Pons (tissue), 1 donor: ENCODE measurements around the gene CDKN1C.

Experiments
- DNase-seq: peaks from one replicate; pipeline ENCODE4 v3.0.0-alpha.2; 2016; ENCODE audit warnings: low spot score

The CDKN1C gene

DNA sequence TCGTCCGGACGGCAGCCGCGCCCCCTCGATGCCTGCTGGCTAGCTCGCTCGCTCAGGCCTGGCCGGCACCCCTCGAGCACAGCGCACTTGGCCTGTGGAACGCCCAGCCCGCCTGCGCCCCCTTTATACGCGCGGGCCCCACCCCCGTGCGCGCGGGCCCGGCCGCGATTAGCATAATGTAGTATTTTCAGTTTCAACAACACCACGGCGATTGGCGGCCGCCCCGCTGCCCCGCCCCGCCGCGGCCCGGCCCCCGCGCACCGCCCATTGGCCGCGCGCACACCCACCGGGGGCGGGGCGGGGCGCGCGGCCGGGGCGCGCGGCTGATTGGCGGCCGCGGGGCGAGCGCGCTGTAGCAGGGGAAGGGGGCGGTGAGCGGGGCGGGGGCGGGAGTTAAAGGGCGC is at the start of gene CDKN1C:
Gene CDKN1C (minus strand): TSS at position 98 of the 404 bp plus-strand sequence. CDS start 319 bp downstream, outside the sequence.
- DNase-seq: peak; percentile 84

DNA sequence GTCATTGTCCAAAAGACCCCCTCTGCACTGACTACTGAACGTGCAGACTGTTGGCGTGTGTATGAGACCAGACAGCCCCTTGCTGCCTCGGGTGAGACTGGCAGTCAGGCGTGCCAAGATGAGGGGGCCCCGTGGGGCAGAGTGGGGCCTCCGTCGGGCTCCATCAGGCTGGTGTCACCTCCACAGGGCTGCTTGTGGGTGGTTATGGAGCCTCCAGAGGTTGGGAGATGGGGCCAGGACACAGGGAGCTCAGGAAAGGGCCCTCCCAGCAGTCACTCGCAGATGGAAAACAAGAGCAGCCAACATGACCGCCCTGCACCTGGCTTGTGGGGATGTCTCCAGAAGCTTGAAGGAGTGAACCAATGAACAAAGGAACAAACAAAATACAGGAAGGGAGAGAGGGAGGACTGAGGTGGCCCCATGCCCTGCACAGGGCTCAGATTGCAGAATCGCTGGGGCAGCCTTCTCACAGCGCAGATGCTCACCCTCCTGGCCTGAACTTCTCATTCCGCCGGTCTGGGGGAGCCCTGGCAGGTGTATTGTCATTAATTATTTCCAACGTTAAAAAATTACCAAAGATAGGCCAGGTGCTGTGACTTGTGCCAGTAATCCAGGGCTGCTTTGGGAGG is 49.1 kb upstream of the CDKN1C start:
- DNase-seq: no peak

GRCh38 chr11:2934021-2934550 is 48.5 kb upstream of the CDKN1C start:
- DNase-seq: no peak

DNA sequence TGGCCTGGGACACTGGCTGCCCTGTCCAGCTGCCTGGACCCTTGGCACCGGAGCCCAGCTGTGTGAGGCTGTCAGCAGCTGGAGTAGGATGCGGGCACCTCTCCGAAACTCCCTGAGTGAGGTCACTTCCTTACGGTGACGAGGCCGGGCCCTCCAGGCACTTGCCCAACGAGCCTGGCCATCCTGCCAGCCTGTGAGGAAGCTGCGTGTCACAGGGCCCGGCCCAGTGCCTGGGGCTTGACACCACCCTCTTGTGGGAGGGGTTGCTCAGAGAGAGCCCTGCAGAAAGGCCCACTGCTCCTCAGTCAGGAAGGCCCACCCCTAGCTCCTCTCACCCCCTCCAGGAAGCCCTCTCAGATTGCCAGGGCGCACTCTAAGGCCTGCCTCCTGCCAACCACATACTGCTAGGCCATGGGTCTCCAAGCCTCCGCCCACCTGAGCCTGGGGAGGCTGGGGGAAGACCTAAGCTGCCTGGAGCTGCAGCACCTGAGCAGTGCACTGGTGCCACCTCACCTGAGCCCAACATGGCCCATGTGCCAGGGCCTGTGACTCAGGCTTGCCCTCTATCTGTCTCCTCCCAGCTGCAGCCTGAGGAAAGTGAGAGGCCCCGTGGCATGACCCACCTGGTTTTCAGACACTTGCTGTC is 47.9 kb upstream of the CDKN1C start:
- peak; percentile 55 for DNase-seq

DNA sequence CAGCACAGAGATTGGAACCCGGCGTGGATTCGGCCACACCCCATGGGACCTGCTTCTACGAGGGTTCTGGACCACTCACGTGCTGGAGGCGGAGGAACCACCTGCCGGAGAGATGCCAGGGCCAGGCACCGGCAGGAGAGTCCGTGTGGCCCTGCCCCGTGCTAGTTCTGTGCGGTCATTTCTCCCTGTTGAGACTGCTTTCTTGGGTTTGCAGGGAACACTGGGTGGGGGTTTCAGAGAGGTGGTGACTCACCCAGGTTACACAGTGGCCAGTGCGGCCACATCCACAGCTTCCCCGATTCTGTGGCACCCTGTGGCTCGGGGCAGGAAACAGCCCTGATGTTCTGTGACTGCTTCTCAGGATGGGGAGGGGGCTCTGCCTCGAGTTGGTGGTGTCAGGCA is 47.3 kb upstream of the CDKN1C start:
- no peak for DNase-seq

DNA sequence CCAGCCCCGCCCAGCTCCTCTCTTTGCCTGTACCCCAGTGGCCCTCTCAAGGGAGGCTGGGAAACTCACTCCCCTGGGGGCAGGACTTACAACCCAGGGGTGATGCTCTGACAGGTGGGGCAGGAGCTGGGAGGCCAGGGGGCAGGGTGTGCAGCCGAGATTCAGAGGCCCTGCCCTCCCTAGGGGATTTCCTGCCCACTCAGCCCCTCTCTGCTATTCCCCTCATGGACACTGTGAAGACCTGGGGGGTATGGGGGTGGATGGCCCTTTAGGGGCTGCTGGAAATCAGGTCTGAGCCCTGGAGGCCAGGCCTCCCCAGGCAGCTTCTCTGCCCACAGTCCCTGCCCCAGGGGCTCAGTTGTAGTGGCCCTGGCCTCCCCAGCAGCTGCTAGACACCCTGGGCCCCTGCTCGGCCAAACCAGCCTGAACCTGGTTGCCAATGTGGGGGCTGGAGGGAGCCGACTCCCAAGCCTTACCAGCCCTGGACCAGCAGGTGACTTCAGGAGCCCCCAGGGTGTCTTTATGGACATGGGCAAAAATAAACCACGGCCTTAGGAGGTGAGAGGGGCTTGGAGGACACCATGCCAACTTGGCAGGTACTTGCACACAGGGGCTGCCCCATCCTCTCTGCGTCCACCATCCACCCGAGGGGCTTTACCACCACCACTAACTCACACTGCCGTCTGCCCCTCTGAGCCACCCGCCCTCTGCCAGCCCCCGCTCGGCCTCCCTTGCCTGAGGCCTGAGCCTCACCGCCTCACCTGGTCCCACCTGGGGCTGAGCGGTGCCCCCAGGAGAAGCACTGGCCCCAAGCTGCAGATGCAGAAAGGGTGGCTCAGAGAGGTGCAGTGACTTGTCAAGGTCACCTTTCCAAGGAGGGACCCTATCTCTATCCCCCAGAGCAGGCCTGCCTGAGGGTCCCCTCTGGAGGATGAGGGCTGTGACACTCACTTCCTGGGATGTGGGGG is 46.5 kb upstream of the CDKN1C start:
- DNase-seq: no peak

DNA sequence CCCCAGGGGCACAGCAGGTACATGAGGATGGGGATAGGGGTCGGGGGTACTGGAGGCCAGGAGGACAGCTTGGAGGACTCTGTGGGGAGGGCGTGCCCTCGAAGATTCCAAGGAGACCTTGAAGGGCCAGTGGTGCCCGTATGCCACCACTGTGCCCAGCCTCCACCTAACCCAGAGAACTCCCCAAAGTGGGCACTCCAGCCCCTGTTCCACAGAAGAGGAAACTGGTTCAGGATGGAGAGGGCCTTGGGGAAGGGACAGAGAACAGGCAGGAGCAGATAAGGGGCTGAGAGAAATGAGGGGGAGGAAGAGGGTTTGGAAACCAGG is 45.8 kb upstream of the CDKN1C start:
- no peak for DNase-seq

DNA sequence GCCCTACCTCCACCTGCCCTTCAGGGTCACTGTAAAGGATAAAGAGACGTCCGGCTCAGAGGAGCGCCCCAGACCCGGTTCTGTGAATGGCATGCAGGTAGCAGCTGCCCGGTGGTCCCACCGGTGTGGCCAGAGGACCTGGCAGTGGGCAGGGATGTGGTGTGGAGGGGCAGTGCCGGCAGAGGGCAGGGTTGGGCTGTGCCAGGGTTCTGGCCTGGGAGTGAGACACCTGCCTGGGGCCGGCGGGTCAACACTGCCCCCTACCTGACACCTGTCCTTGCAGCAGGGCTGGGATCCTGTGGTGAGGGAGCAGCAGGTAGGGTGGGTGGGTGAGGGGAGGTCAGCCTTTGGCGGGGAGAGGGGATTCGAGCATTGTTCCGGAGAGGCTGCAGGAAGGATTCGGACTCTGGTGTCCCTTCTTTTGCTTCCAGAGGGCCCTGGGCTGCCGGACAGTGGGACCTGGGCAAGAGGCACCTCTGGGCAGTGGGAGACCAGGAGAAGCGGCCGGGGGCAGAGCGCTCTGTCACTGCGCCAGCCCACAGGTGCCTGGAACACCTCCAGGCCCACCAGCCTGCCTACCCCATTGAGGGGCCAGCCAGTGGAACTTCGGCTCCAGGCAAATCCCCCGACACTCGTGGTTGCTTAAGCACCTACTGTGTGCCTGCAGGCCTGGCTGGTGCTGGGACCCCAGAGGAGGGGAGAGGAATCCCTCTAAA is 45.3 kb upstream of the CDKN1C start:
- DNase-seq: no peak

DNA sequence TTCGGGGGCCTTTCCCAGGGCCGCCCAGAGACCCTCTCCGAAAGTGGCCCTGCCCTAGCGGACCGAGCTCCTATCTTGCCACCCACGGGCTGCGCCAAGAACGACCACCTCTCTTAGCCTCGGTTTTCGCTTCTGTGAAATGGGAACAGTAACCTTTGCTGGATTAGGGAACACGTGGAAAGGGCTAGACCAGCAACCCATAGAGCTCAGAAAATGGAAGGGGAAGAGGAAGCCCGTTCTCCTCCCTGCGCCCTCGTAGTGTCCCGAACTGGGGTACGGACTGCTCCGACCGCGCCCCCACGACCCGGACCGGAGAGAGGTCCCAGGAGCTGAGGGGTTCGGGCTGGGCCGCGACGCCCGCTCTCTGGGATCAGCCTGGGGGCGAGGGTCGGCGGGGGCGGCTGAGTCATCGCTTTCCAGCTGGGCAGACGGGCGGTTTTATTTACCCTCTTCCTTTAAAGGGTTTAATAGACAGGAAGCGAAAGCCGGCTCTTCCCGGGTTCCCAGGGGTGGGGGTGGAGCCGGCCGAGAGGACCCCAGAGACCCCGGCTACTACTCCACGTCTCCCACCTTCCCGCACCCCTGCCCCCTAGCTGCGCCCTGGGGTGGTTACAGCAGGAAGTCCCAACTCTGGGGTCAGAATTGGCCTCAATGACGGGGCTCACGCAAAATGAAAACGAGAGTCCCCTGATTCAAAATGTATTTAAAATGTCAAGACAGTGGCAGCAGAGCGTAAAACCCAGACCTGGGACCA is 44.6 kb upstream of the CDKN1C start:
- no peak for DNase-seq

DNA sequence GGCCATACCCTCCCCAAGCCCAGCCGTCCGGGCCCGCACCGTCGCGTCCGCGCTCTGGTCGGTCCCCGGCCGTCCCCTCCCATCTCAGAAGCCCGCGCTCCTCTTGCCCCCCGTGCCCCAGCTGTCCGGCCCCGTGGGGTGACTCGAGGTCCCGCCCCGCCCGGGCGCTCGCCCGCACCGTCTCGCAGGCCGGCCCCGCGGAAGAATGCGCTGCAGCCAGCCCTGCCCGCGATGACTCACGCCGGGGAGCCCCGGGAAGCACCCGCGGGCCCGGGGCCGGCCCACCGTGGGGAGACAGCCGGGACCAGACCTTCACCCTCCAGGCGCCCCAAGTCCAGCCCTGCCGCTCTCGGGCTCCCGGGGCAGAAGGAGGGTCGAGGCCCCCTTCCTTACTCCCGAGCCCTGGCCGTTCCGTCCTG is 44.0 kb upstream of the CDKN1C start:
- no peak for DNase-seq

DNA sequence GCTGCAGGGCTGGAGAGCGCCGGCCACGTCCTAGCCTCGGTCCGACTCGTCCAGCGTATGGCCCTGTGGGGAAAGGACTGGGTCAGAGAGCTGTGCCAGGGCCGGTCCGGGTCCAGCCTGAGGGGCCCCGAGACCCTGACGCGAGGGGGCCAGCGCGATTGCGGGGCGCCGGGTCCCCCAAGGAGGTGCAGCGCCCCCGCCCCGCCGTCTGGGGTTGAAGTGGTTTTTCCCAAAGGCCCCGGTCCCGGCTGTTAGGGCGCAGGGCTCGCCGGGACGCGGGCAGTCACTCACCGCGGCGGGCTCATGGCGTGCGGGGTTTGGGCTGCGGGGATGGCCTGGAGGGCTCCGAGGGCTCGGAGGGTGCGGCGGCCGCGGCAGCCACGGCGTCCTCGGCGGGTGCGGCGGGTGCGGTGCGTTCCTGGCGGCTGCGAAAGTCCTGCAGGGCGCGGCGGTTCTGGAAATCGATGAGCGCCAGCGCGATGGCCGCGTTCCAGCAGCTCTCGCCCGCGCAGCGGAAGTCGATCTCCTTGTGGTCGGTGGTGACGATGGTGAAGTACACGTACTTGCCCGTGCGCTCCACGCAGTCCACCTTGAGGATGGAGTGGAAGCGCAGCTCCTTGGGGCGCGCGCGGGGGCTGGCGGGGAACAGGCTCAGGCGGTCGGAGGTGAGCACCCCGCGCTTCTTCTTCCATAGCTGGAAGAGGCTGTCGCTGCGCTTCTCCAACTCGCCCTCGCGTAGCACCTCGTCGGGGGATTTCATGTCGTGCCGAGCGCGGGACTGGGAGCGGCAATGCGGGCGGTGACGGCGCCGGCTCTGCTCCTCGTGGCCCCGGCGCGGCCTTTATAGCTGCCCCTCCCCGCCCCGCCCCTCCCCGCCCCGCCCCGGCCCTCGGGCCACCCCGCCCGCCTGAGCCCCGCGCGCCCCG is 43.3 kb upstream of the CDKN1C start, which contains the start of gene PHLDA2:
Gene PHLDA2 (minus strand): TSS at position 816 of the 926 bp plus-strand sequence. CDS start 56 bp downstream, at position 760.
- DNase-seq: no peak

- no peak for DNase-seq
Measured at GRCh38 chr11:2927851-2928604, 42.5 kb upstream of the CDKN1C start.

- DNase-seq: no peak
Measured at GRCh38 chr11:2927121-2927800, 41.7 kb upstream of the CDKN1C start.

GRCh38 chr11:2926611-2927051 is 41.1 kb upstream of the CDKN1C start:
- no peak for DNase-seq

- DNase-seq: no peak
Measured at GRCh38 chr11:2924821-2925675, 39.5 kb upstream of the CDKN1C start.

- DNase-seq: no peak
Measured at GRCh38 chr11:2924381-2924780, 38.8 kb upstream of the CDKN1C start.
